HG03103 (cell line): ENCODE measurements around the gene CACNB4.

Source experiments
- ATAC-seq: cut with Tn5 transposase; IDR thresholded peaks from one replicate; pipeline ENCODE4 v1.9.1; 2021; ENCODE audit warnings: low read depth; ENCODE audit not compliant: unreplicated experiment

CACNB4 gene

GRCh38 chr2:151837926-151838325 is 260.9 kb downstream of the CACNB4 start:
- ATAC-seq: no peak

GRCh38 chr2:151833984-151834383 is 264.9 kb downstream of the CACNB4 start:
- ATAC-seq: peak; percentile 66

GRCh38 chr2:151830961-151831360 is 267.9 kb downstream of the CACNB4 start:
- ATAC-seq: no peak

DNA sequence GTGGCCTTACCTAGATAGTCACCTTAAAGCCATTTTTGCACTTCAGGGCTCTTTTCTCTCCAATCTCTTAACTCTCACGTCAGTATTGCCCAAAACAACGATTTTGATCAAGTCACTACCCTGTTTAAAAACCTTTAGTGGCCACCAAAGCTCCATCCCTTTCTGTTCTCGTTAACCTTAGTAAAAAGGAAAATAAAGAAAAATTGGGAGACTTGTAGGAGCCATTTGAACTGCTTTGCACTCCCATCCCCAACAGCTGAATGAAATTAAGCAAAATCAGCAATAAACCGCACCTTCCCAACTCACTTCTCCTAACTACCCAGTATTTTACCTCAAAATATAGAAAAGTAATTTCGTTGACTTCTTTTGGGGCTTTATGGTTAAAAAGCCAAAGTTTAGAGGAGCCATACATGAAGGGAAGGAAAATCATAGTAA is 269.9 kb downstream of the CACNB4 start:
- no peak for ATAC-seq

- peak; percentile 94 for ATAC-seq
Measured at GRCh38 chr2:151828143-151828889, 270.5 kb downstream of the CACNB4 start, which contains the start of gene ARL5A. Gene ARL5A (minus strand): TSS chr2:151828421. CDS start chr2:151828176, 245 bp downstream.

DNA sequence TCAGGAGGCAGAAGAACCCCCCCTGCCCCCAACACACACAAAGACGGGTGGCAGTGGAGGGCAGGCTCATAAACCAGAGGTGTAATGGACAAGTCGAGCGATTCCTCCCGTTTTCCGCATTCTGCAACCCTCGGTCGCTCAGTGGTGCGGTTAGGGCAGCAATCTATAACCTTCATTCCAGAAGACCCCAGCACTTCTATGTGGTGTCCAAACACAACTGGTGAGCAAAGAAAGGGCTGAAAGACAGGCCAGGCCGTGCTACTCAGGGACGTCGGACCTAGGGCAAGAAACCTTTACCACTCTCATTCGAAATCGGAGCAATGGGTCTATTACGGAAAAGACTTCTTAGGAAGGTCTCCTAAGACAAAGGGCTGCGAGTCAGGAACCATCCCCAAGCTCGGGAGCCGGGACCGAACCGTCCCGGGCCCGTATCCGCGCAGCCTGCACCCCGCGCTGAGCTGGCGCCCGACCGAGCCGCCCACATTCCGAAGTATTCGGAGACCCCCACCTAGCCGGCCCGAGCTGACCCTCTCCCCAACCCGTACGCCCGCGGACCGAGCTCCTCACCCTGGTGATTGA is 271.2 kb downstream of the CACNB4 start:
- peak; percentile 7 for ATAC-seq

- ATAC-seq: no peak
Measured at GRCh38 chr2:151826737-151827157, 272.1 kb downstream of the CACNB4 start.

DNA sequence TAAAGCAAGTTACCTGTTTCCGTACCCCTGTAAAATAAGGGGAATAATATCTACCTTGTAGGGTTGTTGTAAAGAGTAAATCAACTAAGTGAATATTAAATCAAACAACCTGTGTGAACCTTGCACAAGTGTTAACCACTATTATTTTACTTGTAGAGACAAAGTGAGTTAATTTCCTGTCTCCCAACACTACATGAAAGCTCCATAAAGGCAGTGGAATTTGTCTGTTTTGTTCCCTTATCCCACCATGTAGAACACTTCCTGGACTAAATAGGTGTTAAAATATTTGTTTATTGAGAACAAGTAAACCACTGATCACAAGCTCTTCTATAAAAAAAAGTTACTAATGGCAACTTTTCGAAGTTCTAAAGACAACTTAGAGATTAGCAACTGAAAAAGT is 274.0 kb downstream of the CACNB4 start:
- ATAC-seq: no peak

DNA sequence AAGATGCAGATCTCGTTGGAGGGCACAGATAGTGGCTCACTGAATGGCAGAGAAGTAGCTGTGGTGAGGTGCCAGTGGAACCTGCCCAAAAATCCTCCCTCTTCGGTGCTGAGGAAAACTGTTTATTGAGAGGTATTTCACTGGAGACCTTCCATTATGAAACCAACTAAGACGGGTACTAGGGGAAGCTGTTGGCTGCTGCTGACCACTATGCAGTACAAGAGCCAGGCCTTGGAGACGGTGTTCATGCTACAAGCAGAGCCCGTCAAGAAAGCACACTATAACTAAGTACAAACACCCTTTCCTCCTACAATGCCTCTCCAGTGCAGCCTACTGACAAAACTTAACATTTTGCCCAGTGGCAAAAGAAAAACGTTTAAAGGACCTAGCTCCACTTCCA is 275.2 kb downstream of the CACNB4 start:
- ATAC-seq: no peak

DNA sequence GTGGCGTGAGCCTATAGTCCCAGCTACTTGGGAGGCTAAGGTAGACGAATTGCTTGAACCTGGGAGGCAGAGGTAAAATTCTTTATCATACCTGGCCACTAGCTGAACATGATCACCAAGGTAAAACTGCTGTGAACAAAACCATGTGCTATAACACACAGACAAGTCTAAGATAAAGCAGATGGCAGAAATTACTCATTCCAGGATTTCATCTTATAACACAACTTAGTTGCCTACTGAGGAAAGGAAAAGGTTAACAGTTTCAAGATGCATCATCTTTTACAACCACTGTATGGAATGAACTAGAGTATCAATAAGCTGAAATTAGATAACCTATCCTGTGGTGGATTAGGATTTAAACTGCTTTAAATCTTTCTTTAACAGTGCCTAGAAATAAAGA is 278.9 kb downstream of the CACNB4 start:
- ATAC-seq: peak; percentile 68

- ATAC-seq: no peak
Measured at GRCh38 chr2:151817929-151818328, 280.9 kb downstream of the CACNB4 start.

DNA sequence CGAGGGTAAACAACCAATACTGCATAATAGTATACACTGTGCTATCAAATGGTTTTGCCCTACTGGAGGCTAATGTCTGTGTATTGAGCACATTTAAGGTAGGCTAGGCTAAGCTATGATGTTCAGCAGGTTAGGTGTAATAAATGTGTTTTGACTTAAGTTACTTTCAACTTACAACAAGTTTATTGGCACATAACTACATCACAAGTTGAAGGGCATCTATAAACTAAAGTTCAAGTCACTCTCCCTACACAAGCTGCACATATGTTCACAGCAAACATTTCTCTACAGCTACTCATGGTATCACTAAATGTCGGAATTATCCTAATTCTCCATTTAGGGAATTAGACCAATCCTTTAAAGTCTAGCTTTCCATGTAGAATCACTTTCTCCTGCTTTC is 282.0 kb downstream of the CACNB4 start:
- no peak for ATAC-seq

GRCh38 chr2:151815821-151816489 is 282.9 kb downstream of the CACNB4 start:
- no peak for ATAC-seq

DNA sequence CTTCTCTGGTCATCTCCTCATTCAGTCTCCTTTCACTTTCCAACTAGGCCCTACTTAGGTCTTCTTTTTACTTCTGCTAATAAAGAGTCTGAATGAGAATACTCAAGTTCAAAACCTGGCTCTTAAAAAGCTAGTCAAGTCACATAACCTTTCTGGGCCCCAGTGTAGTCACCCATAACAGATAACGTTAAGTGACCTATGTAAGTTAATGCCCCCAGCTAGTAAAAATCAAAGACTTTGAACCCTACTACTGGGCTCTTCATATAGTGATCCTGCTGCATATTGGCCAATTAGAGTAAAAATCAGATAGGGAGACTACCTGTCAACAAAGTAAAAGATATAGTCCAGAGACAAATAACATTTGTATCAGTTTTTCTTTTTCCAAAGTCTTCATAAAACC is 288.4 kb downstream of the CACNB4 start:
- no peak for ATAC-seq

GRCh38 chr2:151809073-151809383 is 289.8 kb downstream of the CACNB4 start:
- ATAC-seq: no peak

DNA sequence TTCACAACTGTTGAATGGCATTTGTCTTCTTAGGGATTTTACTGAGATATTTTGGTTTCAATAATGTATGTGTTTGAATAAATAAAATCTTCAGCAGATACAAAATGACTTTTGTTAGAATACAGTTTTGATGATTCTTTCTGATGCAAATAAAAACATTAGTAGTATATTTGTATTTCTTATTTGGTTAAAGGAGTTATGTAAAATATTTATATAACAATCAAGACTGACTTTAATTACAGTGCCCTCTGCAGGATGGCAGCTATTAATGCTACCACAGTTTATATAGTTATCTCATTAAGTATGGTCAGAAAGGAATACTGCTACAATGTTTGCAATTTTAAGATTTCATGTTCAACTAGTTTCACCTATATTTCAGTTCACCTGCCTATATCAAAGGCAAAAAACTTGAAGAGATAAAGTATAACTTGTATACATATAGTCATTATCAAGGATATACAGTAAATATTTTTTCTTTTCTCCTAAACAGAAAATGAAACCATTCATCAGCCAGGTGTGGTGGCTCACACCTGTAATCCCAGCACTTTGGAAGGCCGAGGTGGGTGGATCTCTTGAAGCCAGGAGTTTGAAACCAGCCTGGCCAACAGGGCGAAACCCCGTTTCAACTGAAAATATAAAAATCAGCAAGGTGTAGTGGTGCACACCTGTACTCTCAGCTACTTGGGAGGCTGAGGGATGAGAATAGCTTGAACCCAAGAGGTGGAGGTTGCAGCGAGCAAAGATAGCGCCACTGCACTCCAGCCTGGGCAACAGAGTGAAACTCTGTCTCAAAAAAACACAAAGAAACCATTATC is 290.4 kb downstream of the CACNB4 start:
- ATAC-seq: no peak

DNA sequence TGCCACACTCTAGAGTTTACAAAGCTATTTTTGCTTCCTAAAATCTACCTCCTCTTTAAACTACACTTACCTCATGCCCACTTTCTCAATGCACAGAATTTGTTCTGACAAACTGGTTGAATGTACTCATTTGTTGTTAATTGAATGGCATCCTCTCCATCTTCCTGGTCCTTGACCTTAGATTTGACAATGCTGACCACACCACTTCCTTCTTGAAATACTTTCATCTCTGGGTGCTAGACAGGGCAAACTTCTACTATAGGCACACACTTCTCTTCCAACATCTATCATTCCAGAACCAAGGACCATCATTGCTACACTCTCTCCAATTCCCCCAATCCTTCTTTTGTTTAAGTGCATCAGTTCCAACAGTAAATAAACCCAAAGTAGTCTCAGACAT is 292.9 kb downstream of the CACNB4 start:
- ATAC-seq: no peak

- ATAC-seq: no peak
Measured at GRCh38 chr2:151805343-151805742, 293.5 kb downstream of the CACNB4 start.

DNA sequence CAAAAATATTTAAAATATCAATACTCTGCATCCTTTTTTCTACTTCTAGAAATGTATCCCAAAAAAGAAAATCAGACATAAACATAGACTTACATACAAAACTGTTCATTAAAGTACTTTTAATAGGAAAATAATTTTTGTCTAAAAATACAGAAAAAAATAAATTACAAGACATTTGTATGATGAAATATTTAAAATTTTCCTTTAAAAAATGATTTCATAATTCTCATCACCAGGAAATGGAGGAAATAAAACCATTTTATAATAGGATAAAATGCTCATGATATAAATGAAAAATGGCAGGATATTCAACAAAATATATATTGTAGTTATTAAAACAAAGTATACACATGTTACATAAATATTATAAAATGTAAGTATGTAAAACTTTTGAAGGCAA is 295.0 kb downstream of the CACNB4 start:
- ATAC-seq: no peak

- no peak for ATAC-seq
Measured at GRCh38 chr2:151802315-151802714, 296.5 kb downstream of the CACNB4 start.

DNA sequence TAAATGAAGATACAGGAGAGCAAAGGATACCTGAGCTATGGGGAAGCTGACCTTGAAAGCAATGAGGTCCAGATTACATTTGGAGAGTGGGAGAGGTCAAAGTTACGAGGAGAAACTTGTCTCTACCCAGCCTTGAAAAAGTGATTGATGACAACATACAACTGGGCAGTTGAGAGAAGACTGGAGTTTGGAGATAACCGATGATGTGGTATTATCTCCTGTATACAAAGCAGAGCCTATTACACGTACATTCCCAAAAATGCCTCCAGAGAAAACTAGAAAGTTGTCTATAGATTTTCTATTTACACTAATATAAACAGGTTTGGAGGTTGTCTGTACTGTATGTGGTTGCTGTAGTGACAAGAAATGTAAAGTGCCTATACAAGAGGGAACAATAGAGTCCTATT is 299.0 kb downstream of the CACNB4 start:
- no peak for ATAC-seq
